ENCODE measurements around the gene TMEM44.

DNA sequence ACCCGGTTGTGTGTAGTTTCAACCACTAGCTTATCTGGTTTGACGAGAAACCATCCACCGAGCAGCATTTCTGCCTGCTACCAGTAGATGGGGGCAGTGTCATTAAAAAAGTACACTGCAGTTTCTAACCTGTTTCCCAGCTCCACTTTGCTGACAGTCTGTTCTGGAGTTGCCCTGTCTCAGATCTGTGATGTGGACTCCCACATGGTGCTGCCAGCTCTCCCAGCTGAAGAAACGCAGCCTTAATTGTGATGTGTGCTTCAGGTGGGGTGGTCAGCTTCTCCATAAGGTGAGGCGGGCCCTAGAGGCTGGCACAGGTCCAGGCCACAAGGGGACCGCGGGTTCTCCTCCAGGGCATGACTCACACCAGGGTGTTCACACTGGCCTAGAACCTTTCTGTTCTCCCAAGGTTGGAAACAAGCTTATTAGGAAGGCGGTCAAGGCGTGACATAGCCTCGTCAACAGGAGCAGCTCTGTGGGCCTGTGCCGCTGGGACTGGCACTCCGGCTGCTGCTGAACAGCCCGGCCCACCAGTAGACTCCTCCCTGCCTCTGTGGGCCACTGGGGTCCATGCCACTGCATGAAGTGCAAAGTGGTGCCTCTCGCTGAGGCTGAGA is 49.6 kb upstream of the TMEM44 start:
- TF ChIP-seq CTCF (IDR thresholded peaks at IDR 0.05; ENCODE audit: low read depth, low read length), result peak; percentile 92
- TF ChIP-seq EZH2phosphoT487 (IDR thresholded peaks at IDR 0.05; ENCODE audit: low read depth), result no peak
